ENCODE results near the gene LRBA.
"Not testable (repeated sequence)": the region's sequence is repeated elsewhere in the genome, so short reads cannot be mapped to it uniquely, and the experiment has no call there.

LRBA gene

DNA sequence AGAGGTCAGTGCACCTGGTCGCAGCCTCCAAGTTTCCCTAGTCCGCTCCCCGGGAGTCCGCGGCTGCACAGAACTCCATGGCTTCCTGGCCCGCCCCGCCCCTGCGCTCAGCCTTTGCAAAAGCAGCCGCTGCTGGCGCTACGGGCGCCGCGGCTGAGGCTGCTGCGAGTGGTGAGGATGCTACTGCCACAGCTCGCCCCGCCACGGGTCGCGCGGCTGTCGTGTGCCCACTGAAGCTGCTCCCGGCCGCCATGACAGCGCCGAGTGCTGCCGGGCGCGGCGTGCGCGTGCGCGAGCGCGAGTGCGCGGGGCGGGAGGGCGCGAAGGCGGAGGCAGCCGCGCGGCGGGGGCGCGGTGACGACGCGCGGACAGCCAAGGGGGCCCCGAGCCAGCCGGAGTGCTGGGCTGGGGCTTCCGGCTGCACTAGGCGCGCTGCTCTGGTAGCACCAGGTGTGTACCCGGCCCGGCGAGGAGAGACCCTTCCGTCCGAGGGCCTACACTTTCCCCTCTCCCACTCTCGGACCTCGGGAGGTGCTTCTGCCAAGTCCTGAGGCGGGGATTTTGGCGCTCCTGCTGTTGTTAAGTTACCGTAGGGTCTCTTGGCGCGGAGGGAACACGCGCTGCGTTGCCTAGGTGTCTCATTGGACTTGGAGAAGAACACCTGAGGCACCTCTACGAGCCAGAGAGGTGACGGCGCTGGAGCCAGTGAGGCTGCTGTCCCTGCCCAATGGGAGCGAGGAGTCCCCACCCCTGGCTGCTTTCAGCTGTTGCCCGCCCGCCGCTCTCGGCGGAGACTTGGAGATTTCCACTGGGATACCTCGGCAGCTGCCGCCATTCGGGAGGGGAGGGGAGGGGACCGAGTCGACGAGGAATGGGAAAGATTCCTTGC lies 619 bp upstream of the LRBA start:
- peak; percentile 85 for DNase-seq (ENCODE audit: low spot score)

DNA sequence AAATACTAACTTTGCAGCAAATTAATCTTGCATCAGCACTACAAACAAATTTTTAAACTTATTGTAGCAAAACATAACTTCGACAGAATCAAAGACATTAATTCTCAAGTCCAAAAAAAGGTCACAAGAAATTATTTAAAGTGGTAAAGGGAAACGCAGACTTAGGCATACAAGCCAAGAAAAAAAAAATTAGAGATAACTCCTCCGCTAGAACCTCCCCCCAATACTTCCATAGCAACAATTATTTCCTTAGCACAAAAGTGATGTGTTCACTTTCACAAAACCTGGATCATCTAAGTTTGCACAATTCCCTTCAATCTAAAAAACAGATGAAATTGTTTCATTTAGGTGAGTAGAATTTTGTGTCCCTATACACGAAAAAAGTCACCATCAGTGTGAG lies 1.1 kb downstream of the LRBA start:
- DNase-seq (ENCODE audit: low spot score), result no peak

DNA sequence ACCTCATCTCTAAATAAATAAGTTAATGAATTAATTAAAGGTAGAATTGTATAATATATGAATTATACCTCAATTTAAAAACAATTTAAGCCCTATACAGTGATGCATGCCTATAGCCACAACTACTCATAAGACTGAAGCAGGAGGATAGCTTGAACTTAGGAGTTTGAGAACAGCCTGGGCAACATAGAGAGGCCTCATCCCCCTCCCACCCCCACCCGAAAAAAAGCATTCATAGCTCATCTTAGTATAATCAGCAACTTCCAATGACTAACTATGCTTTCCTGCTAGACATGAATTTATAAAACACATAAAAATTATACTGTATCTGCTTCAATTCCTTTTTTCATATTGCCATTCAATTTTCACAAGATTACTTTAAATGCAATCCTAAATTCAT lies 1.6 kb downstream of the LRBA start:
- DNase-seq (ENCODE audit: low spot score), result peak; percentile 18

DNA sequence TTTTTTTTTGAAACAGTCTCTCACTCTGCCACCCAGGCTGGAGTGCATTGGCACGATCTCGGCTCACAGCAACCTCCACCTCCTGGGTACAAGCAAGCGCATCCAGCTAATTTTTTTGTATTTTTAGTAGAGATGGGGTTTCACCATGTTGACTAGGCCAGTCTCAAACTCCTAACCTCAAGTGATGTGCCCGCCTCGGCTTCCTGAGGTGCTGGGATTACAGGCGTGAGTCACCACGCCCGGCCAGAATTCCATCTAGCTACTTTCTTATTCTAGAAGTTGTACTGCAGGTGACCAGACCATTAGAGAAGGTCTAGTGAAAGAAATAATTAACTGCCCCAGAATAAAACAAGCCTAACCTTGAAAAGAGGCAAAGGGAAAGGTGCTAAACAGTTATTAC lies 2.3 kb downstream of the LRBA start:
- DNase-seq (ENCODE audit: low spot score), result no peak

DNA sequence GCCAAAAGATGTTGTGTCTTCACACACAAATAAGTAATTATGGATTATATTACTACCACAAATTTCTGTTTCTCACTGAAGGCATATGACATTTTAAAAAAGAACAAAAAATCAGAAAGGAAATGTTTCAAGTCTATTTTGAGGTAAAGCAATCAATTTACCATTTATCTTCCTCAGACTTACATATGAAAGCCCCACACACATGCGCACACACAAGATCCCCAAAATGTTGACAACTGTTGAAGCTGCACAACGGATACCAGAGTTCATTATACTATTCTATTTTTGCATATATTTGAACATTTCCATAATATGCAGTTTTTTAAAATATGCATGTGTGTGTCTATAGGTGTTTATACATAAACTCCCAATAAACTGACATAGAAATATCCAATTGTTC lies 2.7 kb downstream of the LRBA start:
- DNase-seq (ENCODE audit: low spot score), result no peak

DNA sequence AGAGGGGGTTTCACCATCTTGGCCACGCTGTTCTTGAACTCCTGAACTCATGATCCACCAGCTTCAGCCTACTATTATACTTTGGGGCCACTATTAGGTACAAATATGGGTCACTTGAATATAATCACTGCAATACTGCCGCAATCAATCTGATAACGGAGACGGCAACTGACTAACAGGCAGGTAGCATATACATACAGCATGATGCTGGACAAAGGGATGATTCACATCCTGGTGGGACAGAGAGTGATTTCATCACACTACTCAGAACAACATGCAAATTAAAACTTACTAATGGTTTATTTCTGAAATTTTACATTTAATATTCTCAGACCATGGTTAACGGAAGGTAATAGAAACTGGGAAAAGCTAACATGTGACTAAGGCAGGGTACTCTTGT lies 10.9 kb downstream of the LRBA start:
- DNase-seq (ENCODE audit: low spot score), result no peak

DNA sequence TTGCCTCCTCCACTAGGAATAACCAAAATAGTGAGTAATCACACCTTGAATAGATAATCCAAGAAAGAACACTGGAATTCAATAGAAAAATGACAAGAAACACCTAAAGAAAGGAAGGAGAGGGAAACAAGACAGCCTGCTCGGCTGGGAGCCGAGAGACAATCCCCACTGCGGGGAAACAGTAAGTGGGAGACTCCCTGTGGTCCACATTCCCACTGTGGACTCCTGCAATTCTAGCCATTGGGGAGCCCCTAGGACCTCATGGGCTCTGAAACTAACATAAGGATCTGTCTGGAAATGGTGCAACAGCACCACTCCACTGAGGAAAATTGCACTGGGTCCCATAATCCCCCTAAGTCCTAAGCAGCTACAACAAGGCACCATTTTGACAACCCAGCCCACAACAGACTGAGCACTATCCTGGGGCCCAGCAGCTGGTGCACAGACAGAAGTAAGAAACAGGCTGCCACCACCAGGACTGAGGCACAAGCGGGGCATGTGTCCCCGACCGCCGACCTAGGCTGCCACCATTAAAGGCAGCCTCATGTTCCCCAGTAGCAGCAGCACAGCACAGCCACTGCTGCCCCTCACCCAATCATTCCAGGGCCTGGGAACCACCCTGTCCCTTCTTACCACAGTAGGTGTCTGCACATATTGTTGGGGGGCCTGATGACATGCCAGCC lies 14.2 kb downstream of the LRBA start:
- DNase-seq (ENCODE audit: low spot score), result no peak

DNA sequence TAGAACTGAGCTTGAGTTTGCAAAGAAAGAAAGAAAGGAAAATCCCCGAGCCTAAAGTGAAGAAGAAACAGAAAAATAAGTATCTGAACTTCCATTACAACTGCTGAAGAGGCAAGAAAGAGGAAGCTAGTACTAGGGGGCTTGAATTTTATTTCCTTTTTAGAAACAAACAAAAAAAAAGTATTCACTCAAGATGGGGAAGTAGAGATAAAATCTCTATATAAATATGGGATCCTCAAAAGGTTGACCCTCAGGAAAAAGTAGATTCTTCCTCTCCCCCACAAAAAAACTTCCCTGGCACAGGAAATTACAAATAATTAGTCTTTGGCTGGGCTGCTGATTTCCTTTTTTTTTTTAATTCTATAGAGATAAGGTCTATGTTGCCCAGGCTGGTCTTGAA lies 16.0 kb downstream of the LRBA start:
- DNase-seq (ENCODE audit: low spot score), result peak; percentile 31

DNA sequence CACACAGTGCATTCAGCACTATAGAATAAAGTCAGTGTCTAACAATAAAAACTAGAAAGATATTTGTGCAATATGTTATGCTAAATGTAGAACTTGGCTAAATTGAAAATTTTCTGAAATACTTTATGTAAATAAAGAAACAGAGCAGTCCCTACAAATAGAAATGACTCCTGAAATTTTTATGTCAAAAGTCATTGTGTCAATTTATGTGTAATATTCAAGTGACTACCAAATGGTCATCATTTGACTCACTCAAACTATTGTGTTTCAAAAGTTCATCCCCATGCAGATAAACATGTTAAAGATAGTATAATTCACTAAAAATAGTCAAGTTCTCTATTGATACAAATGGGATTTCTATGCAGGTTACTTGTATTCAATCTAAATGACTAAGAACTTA lies 17.9 kb downstream of the LRBA start:
- DNase-seq (ENCODE audit: low spot score), result no peak

DNA sequence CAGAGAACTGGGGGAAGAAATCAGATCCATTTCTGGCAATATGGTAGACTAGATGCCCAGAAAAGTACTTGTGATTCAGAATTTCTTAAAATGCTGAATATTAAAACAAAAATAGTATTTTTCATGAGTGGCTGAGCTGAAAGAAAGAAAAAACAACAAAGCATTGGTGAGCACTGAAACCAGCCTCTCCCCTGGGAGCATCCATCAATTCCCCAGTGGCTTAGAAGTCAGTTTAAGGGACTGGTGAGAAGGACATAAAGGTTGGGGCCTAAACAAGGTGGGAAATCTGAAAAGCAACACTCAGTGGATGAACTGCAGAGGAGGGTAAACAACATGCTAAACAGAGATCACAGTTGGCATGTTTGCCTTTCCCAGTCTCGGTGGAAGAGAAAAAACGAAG lies 20.4 kb downstream of the LRBA start:
- no peak for DNase-seq (ENCODE audit: low spot score)

DNA sequence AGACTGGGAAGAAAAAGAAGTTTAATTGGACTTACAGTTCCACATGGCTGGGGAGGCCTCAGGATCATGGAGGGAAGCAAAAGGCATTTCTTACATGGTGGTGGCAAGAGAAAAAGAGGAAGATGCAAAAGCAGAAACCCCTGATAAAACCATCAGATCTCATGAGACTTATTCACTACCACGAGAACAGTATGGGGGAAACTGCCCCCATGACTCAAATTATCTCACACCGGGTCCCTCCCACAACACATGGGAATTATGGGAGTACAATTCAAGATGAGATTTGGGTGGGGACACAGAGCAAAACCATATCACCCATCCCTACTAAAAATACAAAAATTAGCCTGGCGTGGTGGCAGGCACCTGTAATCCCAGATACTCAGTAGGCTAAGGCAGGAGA lies 21.5 kb downstream of the LRBA start:
- not testable (repeated sequence) for DNase-seq (ENCODE audit: low spot score)

DNA sequence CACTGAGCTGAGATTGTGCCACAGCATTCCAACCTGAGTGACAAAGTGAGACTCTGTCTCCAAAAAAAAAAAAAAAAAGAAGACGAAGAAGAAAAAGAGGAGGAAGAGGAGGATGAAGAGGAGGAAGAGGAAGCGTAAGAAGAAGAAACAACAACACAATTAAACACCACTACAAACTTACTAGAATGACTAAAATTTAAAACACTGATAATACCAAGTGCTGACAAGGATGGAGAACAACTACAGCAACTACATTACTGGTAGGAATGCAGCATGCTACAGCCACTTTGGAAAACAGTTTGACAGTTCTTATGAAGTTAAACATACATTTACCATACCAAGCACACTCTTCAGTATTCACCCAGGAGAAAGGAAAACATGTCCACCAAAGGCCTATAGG lies 24.1 kb downstream of the LRBA start:
- DNase-seq (ENCODE audit: low spot score), result no peak

DNA sequence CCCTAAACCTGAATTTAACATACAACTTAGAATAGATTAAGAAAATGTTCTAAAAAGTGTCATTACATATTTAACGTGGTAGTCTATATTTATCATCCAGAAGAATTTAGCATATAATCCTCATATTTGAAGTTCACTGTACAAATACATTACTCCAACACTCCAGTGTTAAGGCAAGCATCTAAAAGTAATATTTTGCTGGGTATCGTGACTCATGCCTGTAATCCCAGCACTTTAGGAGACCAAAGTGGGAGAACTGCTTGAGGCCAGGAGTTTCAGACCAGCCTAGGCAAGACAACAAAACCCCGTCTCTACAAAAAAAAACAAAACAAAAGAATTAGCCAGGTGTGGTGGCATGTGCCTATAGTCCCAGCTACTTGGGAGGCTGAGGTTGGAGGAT lies 24.8 kb downstream of the LRBA start:
- no peak for DNase-seq (ENCODE audit: low spot score)

DNA sequence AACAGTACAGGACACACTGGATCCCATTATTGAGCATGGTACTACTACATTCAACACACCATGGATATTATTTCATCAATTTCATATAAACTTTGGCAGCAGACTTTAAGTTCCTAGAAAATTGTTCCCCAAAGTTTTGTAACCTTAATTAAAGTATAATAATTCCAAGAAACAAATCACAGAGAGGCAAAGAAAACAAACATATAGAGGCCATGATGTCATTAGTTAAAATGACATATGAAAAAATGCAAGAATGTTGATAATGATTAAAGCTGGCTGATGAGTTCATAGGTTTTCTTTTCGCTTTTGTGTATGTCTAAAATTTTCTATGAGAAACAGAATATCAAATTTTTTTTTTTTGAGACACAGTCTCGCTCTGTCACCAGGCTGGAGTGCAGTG lies 26.8 kb downstream of the LRBA start:
- DNase-seq (ENCODE audit: low spot score), result no peak

DNA sequence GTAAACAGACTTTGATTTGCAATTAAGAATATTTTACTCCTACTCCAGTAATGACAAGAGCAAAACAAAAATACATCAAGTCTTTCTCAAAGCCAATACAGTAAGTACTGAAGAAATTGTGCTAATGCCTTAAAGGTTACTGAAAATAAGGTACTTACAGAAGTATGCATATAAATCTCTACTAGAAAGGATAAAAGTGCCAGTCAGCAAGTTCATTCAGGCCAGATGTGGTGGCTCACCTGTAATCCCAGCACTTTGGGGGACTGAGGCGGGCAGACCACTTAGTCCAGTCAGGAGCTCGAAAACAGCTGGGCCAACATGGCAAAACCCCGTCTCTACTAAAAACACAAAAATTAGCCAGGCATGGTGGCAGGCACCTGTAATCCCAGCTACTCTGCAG lies 27.9 kb downstream of the LRBA start:
- no peak for DNase-seq (ENCODE audit: low spot score)

DNA sequence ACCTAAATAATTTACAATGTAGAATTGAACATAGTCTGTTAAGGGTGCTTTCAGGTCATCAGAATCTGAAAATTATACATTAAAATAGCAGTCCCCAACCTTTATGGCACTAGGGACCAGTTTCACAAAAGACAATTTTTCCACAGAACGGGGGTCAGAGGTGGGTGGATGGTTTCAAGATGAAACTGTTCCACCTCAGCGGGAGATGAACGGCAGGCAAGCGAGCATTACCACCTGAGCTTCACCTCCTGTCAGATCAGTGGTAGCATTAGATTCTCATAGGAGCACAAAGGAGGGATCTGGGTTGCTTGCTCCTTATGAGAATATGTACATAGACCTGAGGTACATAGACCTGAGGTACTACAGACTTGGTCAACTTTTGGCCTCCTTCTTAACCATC lies 29.0 kb downstream of the LRBA start:
- DNase-seq (ENCODE audit: low spot score), result no peak

DNA sequence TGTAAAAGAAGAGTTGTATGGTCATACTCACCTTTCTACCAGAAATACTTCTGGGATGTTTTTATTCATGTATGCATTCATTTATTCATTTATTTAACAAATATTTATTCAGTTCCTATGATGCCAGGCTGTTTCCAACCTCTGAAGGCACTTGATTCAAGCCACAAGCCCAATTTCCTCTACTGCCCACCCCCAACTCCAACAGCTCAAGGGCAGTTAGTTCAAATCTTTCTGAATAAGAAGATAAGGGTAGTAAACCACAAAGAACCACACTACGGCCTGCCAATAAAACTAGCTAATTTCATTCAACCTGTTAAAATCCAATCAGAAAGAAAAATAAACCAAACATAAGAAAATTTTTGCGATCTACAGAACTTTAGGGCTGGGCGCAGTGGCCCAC lies 31.2 kb downstream of the LRBA start:
- DNase-seq (ENCODE audit: low spot score), result no peak

DNA sequence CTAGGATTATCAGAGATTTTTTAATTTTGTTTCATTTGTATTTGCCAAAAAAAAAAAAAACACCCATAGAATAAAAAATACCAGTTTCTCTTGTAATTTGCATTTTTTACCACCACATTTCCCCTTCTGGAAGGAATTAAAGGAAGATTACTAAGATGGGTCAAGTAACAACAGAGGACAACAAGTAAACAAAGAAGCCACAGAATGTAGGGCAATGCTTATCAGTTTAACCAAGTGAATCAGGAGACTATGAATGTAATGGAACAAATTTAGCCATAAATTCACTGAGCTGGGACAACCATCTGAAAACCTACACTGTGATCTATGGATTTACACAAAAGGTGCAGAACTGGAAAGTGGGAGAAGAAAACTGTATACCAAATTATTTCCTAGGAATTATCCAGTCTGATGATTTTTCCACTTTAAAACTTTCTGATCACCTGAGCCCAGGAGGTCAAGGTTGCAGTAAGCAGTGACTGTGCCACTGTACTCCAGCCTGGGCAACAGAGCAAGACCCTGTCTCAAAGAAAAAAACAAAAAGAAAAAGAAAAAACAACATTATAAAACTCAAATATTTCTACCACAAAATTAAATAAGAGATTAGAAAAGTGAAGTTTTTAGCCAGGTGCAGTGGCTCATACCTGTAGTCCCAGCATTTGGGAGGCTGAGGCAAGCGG lies 32.4 kb downstream of the LRBA start:
- no peak for DNase-seq (ENCODE audit: low spot score)

DNA sequence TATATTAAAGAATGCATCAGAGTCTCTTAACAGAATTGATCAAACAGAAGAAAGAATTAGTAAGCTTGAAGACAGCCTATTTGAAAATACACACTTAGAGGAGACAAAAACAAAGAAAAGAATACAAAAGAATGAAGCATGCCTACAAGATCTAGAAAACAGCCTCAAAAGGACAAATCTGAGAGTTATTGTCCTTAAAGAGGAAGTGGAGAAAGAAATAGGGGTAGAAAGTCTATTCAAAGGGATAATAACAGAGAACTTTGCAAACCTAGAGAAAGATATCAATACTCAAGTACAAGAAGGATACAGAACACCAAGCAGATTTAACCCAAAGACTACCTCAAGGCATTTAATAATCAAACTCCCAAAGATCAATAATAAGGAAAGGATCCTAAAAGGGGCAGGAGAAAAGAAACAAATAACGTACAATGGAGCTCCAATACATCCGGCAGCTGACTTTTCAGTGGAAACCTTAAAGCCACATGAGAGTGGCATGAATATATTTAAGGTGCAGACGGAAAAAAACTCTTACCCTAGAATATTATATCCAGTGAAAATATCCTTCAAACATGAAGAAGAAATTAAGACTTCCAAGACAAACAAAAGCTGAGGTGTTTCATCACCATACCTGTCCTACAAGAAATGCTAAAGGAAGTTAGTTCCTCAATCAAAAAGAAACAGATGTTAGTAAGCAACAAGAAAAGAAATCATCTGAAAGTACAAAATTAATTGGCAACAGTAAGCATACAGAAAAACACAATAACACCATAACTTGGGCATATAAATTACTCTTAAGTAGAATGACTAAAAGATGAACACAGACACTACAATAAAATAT lies 36.1 kb downstream of the LRBA start:
- no peak for DNase-seq (ENCODE audit: low spot score)

DNA sequence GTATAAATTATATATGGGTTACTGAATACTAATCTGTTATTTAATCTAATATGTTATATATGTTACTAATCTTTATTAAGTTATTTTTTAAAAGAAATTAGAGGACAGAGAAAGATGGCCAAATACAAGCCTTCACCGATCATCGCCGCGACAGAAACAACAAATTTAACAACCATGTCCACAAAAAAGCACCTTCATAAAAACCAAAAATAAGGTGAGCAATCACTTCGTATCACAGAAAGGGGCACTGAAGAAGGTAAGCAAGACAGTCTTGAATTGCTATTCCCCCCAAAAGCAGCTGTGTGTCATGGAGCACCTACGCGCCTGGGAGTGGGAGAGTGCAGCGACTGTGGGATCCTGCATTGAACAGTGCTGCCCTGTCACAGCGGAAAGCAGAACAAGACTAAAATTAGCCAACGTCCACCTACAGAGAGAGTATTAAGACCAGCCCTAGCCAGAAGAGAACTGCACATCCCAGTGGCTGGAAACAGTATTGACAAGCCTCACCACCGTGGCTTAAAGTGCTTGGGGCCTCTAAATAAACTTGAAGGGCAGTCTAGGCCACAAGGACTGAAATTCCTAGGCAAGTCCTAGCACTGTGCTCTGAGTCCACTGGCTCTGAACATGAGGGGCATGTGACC lies 38.5 kb downstream of the LRBA start:
- DNase-seq (ENCODE audit: low spot score), result peak; percentile 16

DNA sequence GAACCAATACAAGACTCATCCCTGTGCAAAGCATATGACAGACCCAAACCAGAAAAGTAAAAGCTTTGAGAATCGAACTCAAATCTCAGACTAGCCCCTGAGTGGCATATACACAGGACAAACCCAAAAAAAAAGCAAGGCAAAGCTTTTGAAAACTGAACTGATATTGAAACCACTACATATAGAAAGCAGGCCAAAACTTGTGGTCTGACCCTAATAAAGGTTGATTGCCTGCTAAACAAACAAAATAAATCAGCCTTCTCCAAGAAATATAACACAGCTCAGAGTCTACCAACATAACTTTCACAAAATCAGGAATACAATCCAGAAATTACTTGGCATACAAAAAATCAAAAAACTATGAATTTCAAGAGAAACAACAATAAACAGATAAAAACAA lies 40.3 kb downstream of the LRBA start:
- no peak for DNase-seq (ENCODE audit: low spot score)

DNA sequence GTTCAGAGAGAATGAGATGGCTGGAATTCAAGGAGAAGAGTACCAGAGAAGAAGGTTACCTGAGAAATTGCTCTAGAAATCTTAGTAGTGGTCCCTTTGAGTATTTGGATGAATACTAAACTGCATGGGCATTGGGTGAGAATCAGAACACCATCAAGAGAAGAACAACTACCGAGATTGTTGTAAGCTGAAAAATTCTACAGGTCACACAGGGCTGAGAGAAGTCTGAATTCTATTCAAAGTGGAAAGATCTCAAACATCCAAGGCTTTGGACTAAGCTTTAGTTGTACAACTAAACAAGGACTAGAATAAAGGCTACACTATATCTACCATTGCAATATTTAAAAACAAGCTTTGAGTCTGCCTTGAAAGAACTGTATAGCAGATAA lies 40.8 kb downstream of the LRBA start:
- no peak for DNase-seq (ENCODE audit: low spot score)

Data from NAMALWA (cell line).